Endodermal cell (in vitro differentiated cells): ENCODE data around the gene CTNNA1. TPM values are rescaled to one million over a fixed set of nuclear protein-coding genes. Genes with fewer than 3 reads are reported as not detected.

Experiments used
- DNase-seq: peaks from one replicate; pipeline ENCODE4 v3.0.0-alpha.2; 2017
- H3K27ac ChIP-seq: 2 replicates; pipeline ENCODE4 v1.5.1; 2013; ENCODE audit warnings: mild to moderate bottlenecking, low read depth, low read length, moderate library complexity
- H3K27me3 ChIP-seq: 2 replicates; pipeline ENCODE4 v1.6.1; 2013; ENCODE audit warnings: mild to moderate bottlenecking, low read length, moderate library complexity; ENCODE audit not compliant: insufficient read depth, control insufficient read depth, poor library complexity, severe bottlenecking
- H3K36me3 ChIP-seq: 2 replicates; pipeline ENCODE4 v1.7.0; 2013; ENCODE audit warnings: mild to moderate bottlenecking, low read length, moderate library complexity; ENCODE audit not compliant: control insufficient read depth, insufficient read depth
- H3K4me1 ChIP-seq: one replicate; pipeline ENCODE4 v1.7.0; 2013; ENCODE audit warnings: low read length; ENCODE audit not compliant: control insufficient read depth, insufficient read depth
- H3K4me3 ChIP-seq: 2 replicates; pipeline ENCODE4 v1.5.1; 2013; ENCODE audit warnings: mild to moderate bottlenecking, low read length, moderate library complexity
- H3K9ac ChIP-seq: 2 replicates; pipeline ENCODE4 v1.6.1; 2013; ENCODE audit warnings: mild to moderate bottlenecking, low read length, moderate library complexity; ENCODE audit not compliant: poor library complexity, severe bottlenecking; ENCODE audit errors: extremely low read depth
- H3K9me3 ChIP-seq: 2 replicates; pipeline ENCODE4 v1.6.1; 2013; ENCODE audit warnings: mild to moderate bottlenecking, low read length, moderate library complexity; ENCODE audit not compliant: control insufficient read depth
- H3K27ac Mint-ChIP-seq: 2 replicates; pipeline ENCODE4 v1.8.0; 2020; ENCODE audit warnings: mixed read lengths
- H3K27me3 Mint-ChIP-seq: 2 replicates; pipeline ENCODE4 v1.8.0; 2021; ENCODE audit warnings: mild to moderate bottlenecking, mixed read lengths; ENCODE audit not compliant: insufficient read depth
- H3K36me3 Mint-ChIP-seq: 2 replicates; pipeline ENCODE4 v1.8.0; 2020; ENCODE audit warnings: low read depth, mixed read lengths
- H3K4me1 Mint-ChIP-seq: 2 replicates; pipeline ENCODE4 v1.8.0; 2020; ENCODE audit warnings: mixed read lengths
- H3K4me3 Mint-ChIP-seq: 2 replicates; pipeline ENCODE4 v1.8.0; 2020; ENCODE audit warnings: mild to moderate bottlenecking, moderate library complexity, mixed read lengths
- H3K9me3 Mint-ChIP-seq: 2 replicates; pipeline ENCODE4 v1.8.0; 2020; ENCODE audit warnings: mild to moderate bottlenecking, mixed read lengths
- CTCF ChIP-seq: fragments of 200-600 bp; sonication (generic); conservative IDR thresholded peaks from 2 replicates; pipeline ENCODE4 v1.5.0; 2021; ENCODE audit warnings: antibody characterized with exemption, mild to moderate bottlenecking
- WGBS, 2 experiments: methylation state at CpG; one replicate each; pipeline versions ENCODE4 v1.1.5 to v1.1.7; 2013; ENCODE audit warnings: missing lambda C conversion rate in 2 of 2, mixed read lengths in 1 of 2; ENCODE audit not compliant: insufficient coverage in 1 of 2, insufficient read length in 1 of 2; 5-methylcytosine and 5-hydroxymethylcytosine counted together
- total RNA-seq, 2 donors: library from RNA; stranded (reverse); fragmentation: NEBNext Ultra II Directional in 1 of 2; extraction: Animal tissue kit (Norgen Biotek cat#: 25700) in 1 of 2; gene quantifications; 2 replicates in 1 of 2; 3 replicates in 1 of 2; pipeline ENCODE4 v1.2.1, GENCODE V29; 2021

The CTNNA1 gene
- total RNA-seq, 2 donors from 2014 or later = 298 to 305 TPM

- no peak overlapping the region for H3K4me3 Mint-ChIP-seq
- no peak for TF ChIP-seq CTCF
- 73 to 92% methylated on average over 2 of the region's 2 CpGs for WGBS, 2 experiments
- H3K27me3 ChIP-seq = no peaks in the 10 kb centered on the region
- peaks cover 2% of the 10 kb centered on the region for H3K4me1 Mint-ChIP-seq
- H3K9ac ChIP-seq = no peak overlapping the region
- H3K9me3 Mint-ChIP-seq = no peaks in the 10 kb centered on the region
- H3K27me3 Mint-ChIP-seq = no peaks in the 10 kb centered on the region
- H3K36me3 ChIP-seq = no peaks in the 10 kb centered on the region
- H3K4me1 ChIP-seq = no peaks in the 10 kb centered on the region
- DNase-seq = no peak
- H3K27ac Mint-ChIP-seq = no peak overlapping the region
- H3K27ac ChIP-seq = no peak overlapping the region
- no peak overlapping the region for H3K4me3 ChIP-seq
- no peaks in the 10 kb centered on the region for H3K36me3 Mint-ChIP-seq
- H3K9me3 ChIP-seq = no peaks in the 10 kb centered on the region
Observed at GRCh38 chr5:138737494-138738265, 15.5 kb upstream of the CTNNA1 start.

- Mint-ChIP-seq H3K27me3 (no peaks in the 10 kb centered on the region), H3K27ac (no peak overlapping the region), H3K36me3 (no peaks in the 10 kb centered on the region), H3K4me1 (no peaks in the 10 kb centered on the region), H3K9me3 (no peaks in the 10 kb centered on the region), H3K4me3 (no peak overlapping the region)
- TF ChIP-seq CTCF = no peak
- H3K4me1 ChIP-seq = no peaks in the 10 kb centered on the region
- no peaks in the 10 kb centered on the region for H3K27me3 ChIP-seq
- no peak overlapping the region for H3K27ac ChIP-seq
- H3K9me3 ChIP-seq = no peaks in the 10 kb centered on the region
- no peak overlapping the region for H3K9ac ChIP-seq
- no peak overlapping the region for H3K4me3 ChIP-seq
- 93 to 100% methylated on average over 2 to 4 of the region's 4 CpGs for WGBS, 2 experiments
- H3K36me3 ChIP-seq = no peaks in the 10 kb centered on the region
- no peak for DNase-seq
Observed at GRCh38 chr5:138738399-138738798, 14.8 kb upstream of the CTNNA1 start.

GRCh38 chr5:138739938-138740337 is 13.3 kb upstream of the CTNNA1 start:
- WGBS, 2 experiments = 89 to 91% methylated on average over 1 of the region's 1 CpG
- no peak overlapping the region for H3K4me3 Mint-ChIP-seq
- H3K27me3 ChIP-seq = no peaks in the 10 kb centered on the region

More at GRCh38 chr5:138739938-138740337, 13.3 kb upstream of the CTNNA1 start:
- Mint-ChIP-seq H3K9me3 (no peaks in the 10 kb centered on the region), H3K27ac (no peak overlapping the region), H3K4me1 (peaks cover 2% of the 10 kb centered on the region), H3K27me3 (no peaks in the 10 kb centered on the region), H3K36me3 (no peaks in the 10 kb centered on the region)
- H3K4me1 ChIP-seq = no peaks in the 10 kb centered on the region
- TF ChIP-seq CTCF = no peak
- H3K36me3 ChIP-seq = no peaks in the 10 kb centered on the region
- H3K4me3 ChIP-seq = no peak overlapping the region
- no peak for DNase-seq
- no peak overlapping the region for H3K27ac ChIP-seq
- no peak overlapping the region for H3K9ac ChIP-seq
- H3K9me3 ChIP-seq = no peaks in the 10 kb centered on the region
